H1 (cell line): ENCODE data around the gene KRTAP1-5. TPM values are rescaled to one million over a fixed set of nuclear protein-coding genes. Genes with fewer than 3 reads are reported as not detected.
"Not testable (repeated sequence)": the region's sequence is repeated elsewhere in the genome, so short reads cannot be mapped to it uniquely, and the experiment has no call there.

ENCODE experiments used
- CTCF ChIA-PET: fragments of 300-600 bp; sonication (Branson Sonifier 250); formaldehyde crosslinking; loops from one replicate; lab custom pipeline; 2021; ENCODE audit not compliant: partially characterized antibody; lab: Charles Lee
- POLR2A ChIA-PET: fragments of 300-600 bp; sonication (Branson Sonifier 250); formaldehyde crosslinking; loops from one replicate; lab custom pipeline; 2021; ENCODE audit warnings: inconsistent platforms; ENCODE audit not compliant: partially characterized antibody; lab: Charles Lee
- DNase-seq, 2 experiments: peaks; one replicate each; pipeline versions ENCODE4 v3.0.0 to v3.0.0-alpha.2; 2010 to 2022; ENCODE audit warnings: low spot score in 2 of 2, low read depth in 1 of 2, mixed read lengths in 1 of 2
- FAIRE-seq: peaks from 2 replicates; lab custom pipeline; 2011; peaks lifted over from hg19 to GRCh38; lab: Jason Lieb, UNC
- H2AFZ ChIP-seq: 2 replicates; pipeline ENCODE4 v1.8.1; 2012; ENCODE audit warnings: low read length, inconsistent platforms
- H2AK5ac ChIP-seq: 2 replicates; pipeline ENCODE4 v1.6.1; 2013; ENCODE audit warnings: low read depth, low read length
- H2BK120ac ChIP-seq: replicated peaks from 2 replicates; pipeline ENCODE3; 2013; ENCODE audit warnings: low read depth, low read length, inconsistent platforms
- H2BK12ac ChIP-seq: 2 replicates; pipeline ENCODE4 v1.6.1; 2013; ENCODE audit warnings: low read depth, low read length
- H2BK15ac ChIP-seq: 2 replicates; pipeline ENCODE4 v1.6.1; 2013; ENCODE audit warnings: low read length
- H2BK20ac ChIP-seq: 2 replicates; pipeline ENCODE4 v1.6.1; 2013; ENCODE audit warnings: low read length
- H2BK5ac ChIP-seq: 2 replicates; pipeline ENCODE4 v1.6.1; 2013; ENCODE audit warnings: low read depth, low read length
- H3K14ac ChIP-seq: 2 replicates; pipeline ENCODE4 v1.6.1; 2013; ENCODE audit warnings: inconsistent platforms; ENCODE audit not compliant: insufficient read length
- H3K18ac ChIP-seq: 2 replicates; pipeline ENCODE4 v1.6.1; 2013; ENCODE audit warnings: low read length; ENCODE audit errors: extremely low read depth
- H3K23ac ChIP-seq: 2 replicates; pipeline ENCODE4 v1.6.1; 2013; ENCODE audit warnings: inconsistent platforms; ENCODE audit not compliant: insufficient read length
- H3K23me2 ChIP-seq: 2 replicates; pipeline ENCODE4 v1.6.1; 2013; ENCODE audit warnings: low read depth, low read length
- H3K27ac ChIP-seq: 2 replicates; pipeline ENCODE4 v1.6.1; 2011; ENCODE audit warnings: low read depth, low read length, inconsistent platforms
- H3K27me3 ChIP-seq, 4 experiments: replicated peaks in 1 of 4; 1 replicate in 1 of 4; 2 replicates in 3 of 4; pipeline versions ENCODE4 v1.6.1 to v1.8.1; 2011 to 2013; ENCODE audit warnings: low read length in 3 of 4, mild to moderate bottlenecking in 3 of 4, inconsistent platforms in 2 of 4, mixed read lengths in 2 of 4, moderate library complexity in 1 of 4; ENCODE audit not compliant: control insufficient read depth in 3 of 4, insufficient read depth in 3 of 4; ENCODE audit errors: extremely low read depth in 1 of 4
- H3K36me3 ChIP-seq, 4 experiments: 2 replicates each; pipeline versions ENCODE4 v1.6.1 to v1.8.1; 2011 to 2013; ENCODE audit warnings: mild to moderate bottlenecking in 4 of 4, low read length in 3 of 4, moderate library complexity in 2 of 4, control low read depth in 1 of 4, inconsistent platforms in 1 of 4; ENCODE audit not compliant: insufficient read depth in 4 of 4, control insufficient read depth in 2 of 4
- H3K4ac ChIP-seq: replicated peaks from 2 replicates; pipeline ENCODE3; 2013; ENCODE audit warnings: low read length, low read depth, mixed read lengths, inconsistent platforms; ENCODE audit not compliant: insufficient read length
- H3K4me1 ChIP-seq, 4 experiments: replicated peaks in 1 of 4; 1 replicate in 1 of 4; 2 replicates in 3 of 4; pipeline versions ENCODE4 v1.6.1 to v1.8.1; 2011 to 2013; ENCODE audit warnings: low read length in 3 of 4, inconsistent platforms in 2 of 4, mixed read lengths in 1 of 4; ENCODE audit not compliant: insufficient read depth in 4 of 4, control insufficient read depth in 3 of 4
- H3K4me2 ChIP-seq, 2 experiments: 2 replicates each; pipeline versions ENCODE4 v1.6.1 to v1.8.1; 2011 to 2013; ENCODE audit warnings: low read depth in 2 of 2, low read length in 2 of 2, control low read depth in 1 of 2, inconsistent platforms in 1 of 2, mild to moderate bottlenecking in 1 of 2; ENCODE audit not compliant: insufficient read depth in 1 of 2
- H3K4me3 ChIP-seq, 4 experiments: fragments of 200-600, 300-600 bp in 1 of 4; sonication (generic), shearing (Covaris generic), sonication (Bioruptor Twin) in 1 of 4; 2 replicates each; pipeline versions ENCODE4 v1.5.1 to v1.8.1; 2011 to 2016; ENCODE audit warnings: low read length in 4 of 4, low read depth in 3 of 4, control low read depth in 2 of 4, inconsistent platforms in 2 of 4, mild to moderate bottlenecking in 2 of 4, mixed read lengths in 1 of 4, moderate library complexity in 1 of 4; ENCODE audit not compliant: insufficient read depth in 2 of 4; ENCODE audit errors: extremely low read depth in 1 of 4
- H3K56ac ChIP-seq: replicated peaks from 2 replicates; pipeline ENCODE3; 2013; ENCODE audit warnings: low read depth, mild to moderate bottlenecking, mixed read lengths, low read length, inconsistent platforms; ENCODE audit not compliant: insufficient read length
- H3K79me1 ChIP-seq: 2 replicates; pipeline ENCODE4 v1.6.1; 2013; ENCODE audit warnings: low read depth, low read length, control low read depth
- H3K79me2 ChIP-seq, 2 experiments: 2 replicates each; pipeline versions ENCODE4 v1.6.1 to v1.8.1; 2012 to 2013; ENCODE audit warnings: low read length in 2 of 2, mild to moderate bottlenecking in 2 of 2, inconsistent platforms in 1 of 2; ENCODE audit not compliant: insufficient read depth in 2 of 2, control insufficient read depth in 1 of 2
- H3K9ac ChIP-seq, 4 experiments: replicated peaks in 1 of 4; 1 replicate in 1 of 4; 2 replicates in 3 of 4; pipeline versions ENCODE4 v1.6.1 to v1.8.1; 2011 to 2013; ENCODE audit warnings: low read depth in 3 of 4, low read length in 3 of 4, control low read depth in 2 of 4, mild to moderate bottlenecking in 2 of 4, moderate library complexity in 2 of 4, inconsistent platforms in 1 of 4; ENCODE audit errors: extremely low read depth in 1 of 4
- H3K9me3 ChIP-seq, 2 experiments: 2 replicates each; pipeline versions ENCODE4 v1.6.1 to v1.8.1; 2012 to 2013; ENCODE audit warnings: mild to moderate bottlenecking in 2 of 2, moderate library complexity in 2 of 2, control low read depth in 1 of 2, inconsistent platforms in 1 of 2, low read depth in 1 of 2, low read length in 1 of 2, mixed read lengths in 1 of 2; ENCODE audit not compliant: insufficient read depth in 2 of 2
- H4K20me1 ChIP-seq, 2 experiments: replicated peaks in 1 of 2; 2 replicates each; pipeline versions ENCODE3 to v1.8.1; 2011 to 2013; ENCODE audit warnings: inconsistent platforms in 2 of 2, low read length in 2 of 2, mild to moderate bottlenecking in 1 of 2; ENCODE audit not compliant: insufficient read depth in 2 of 2, control insufficient read depth in 1 of 2
- H4K5ac ChIP-seq: 2 replicates; pipeline ENCODE4 v1.6.1; 2013; ENCODE audit warnings: low read length, low read depth, mixed read lengths, inconsistent platforms; ENCODE audit not compliant: insufficient read length
- H4K8ac ChIP-seq: 2 replicates; pipeline ENCODE4 v1.8.0; 2013; ENCODE audit warnings: mild to moderate bottlenecking, moderate library complexity, low read length, inconsistent platforms; ENCODE audit not compliant: insufficient read depth; ENCODE audit errors: extremely low read depth
- H4K91ac ChIP-seq: replicated peaks from 2 replicates; pipeline ENCODE3; 2013; ENCODE audit warnings: low read length, mixed read lengths, inconsistent platforms; ENCODE audit not compliant: insufficient read length
- WGBS, 2 experiments: shearing (Covaris generic) in 1 of 2; methylation state at CpG; one replicate each; pipeline versions ENCODE4 v1.1.6 to v1.1.7; 2013 to 2015; ENCODE audit warnings: low lambda C conversion rate in 2 of 2, mixed read lengths in 2 of 2, inconsistent platforms in 1 of 2, low coverage in 1 of 2, missing lambda C conversion rate in 1 of 2; ENCODE audit not compliant: insufficient replicate concordance in 2 of 2, insufficient coverage in 1 of 2, insufficient read length in 1 of 2; ENCODE audit errors: extremely low coverage in 1 of 2, missing lambda C conversion rate in 1 of 2; 5-methylcytosine and 5-hydroxymethylcytosine counted together
- polyA plus RNA-seq, 7 experiments: library from polyadenylated mRNA; depleted of rRNA in 3 of 7; stranded (reverse) in 5 of 7; unstranded in 2 of 7; fragments of >200 nt in 5 of 7; fragments of 200-250 nt in 2 of 7; gene quantifications; 1 replicate in 5 of 7; 2 replicates in 1 of 7; 4 replicates in 1 of 7; pipeline versions ENCODE4 v1.2.1 to v1.2.3, GENCODE V29; 2011 to 2013; ENCODE audit warnings: missing spikeins in 2 of 7, mixed read lengths in 2 of 7
- total RNA-seq: library from RNA; stranded (reverse); fragmentation: NEBNext Ultra II Directional; extraction: Animal tissue kit (Norgen Biotek cat#: 25700); gene quantifications from 2 replicates; pipeline ENCODE4 v1.2.1, GENCODE V29; 2021

The KRTAP1-5 gene
- total and polyA plus RNA-seq, 2 of the 8 experiments (the other 6 are each of a cell fraction or from before 2014, with no cell fraction given), result not detected

DNA sequence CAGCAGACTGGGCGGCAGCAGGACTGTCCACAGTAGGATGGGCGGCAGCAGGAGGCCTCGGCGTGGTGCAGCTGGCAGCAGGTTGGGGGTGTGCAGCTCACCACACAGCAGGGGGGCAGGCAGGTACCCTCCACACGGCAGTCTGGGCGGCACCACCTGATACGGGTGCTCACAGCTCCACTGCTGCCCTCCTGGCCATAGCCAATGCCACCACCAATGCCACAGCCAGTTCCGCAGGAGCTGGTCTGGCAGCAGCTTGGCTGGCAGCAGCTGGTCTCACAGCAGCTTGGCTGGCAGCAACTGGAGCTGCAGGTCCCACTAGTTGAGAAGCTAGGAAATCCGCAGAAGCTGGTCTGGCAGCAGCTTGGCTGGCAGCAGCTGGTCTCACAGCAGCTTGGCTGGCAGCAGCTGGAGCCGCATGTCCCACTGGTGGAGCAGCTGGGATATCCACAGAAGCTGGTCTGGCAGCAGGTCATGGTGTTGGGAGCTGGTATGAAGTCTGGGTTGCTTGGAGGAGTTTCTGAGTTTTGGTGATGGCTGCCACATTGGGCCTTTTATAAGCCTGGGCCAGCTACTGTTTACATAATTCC lies 7.4 kb upstream of the KRTAP1-5 start, which contains the start of gene KRTAP1-3:
Gene KRTAP1-3 (minus strand): TSS at position 529 of the 590 bp plus-strand sequence. CDS start 53 bp downstream, at position 476.
- H3K27me3 ChIP-seq, H2AK5ac ChIP-seq, POLR2A ChIA-PET, H4K5ac ChIP-seq, H2BK120ac ChIP-seq, H3K14ac ChIP-seq, H3K4ac ChIP-seq, H3K27ac ChIP-seq, FAIRE-seq, H2AFZ ChIP-seq, H3K4me3 ChIP-seq, H3K4me2 ChIP-seq, H3K79me1 ChIP-seq, H3K4me1 ChIP-seq, H3K18ac ChIP-seq, H3K9me3 ChIP-seq, H2BK15ac ChIP-seq, H3K23ac ChIP-seq, H2BK5ac ChIP-seq, H4K8ac ChIP-seq, H4K91ac ChIP-seq, DNase-seq, H3K23me2 ChIP-seq, H3K56ac ChIP-seq, H2BK12ac ChIP-seq, H2BK20ac ChIP-seq, H3K79me2 ChIP-seq, H4K20me1 ChIP-seq, H3K9ac ChIP-seq, H3K36me3 ChIP-seq: not testable (repeated sequence)
- CTCF ChIA-PET, result interaction anchor here (1.1 kb wide), 1 partner anchor 288 kb away, joined by 3 read pairs; no protein-coding TSS in a partner anchor
- WGBS, 2 experiments, result 88% methylated on average over 7 of the region's 10 CpGs; no CpG with 5 or more reads in 1 of the 2 experiments
